T47D (cell line): Measurements from ENCODE around the gene CAPN15.

ENCODE experiments used
- DNase-seq, 2 experiments: peaks; one replicate each; pipeline versions ENCODE4 v3.0.0 to v3.0.0-alpha.2; 2011 to 2012; ENCODE audit warnings: low read depth in 1 of 2, low spot score in 1 of 2
- JUND ChIP-seq: IDR thresholded peaks from 2 replicates; pipeline ENCODE4 v1.6.1; 2012; ENCODE audit warnings: low read depth
- in situ Hi-C: cut with HindIII; loops from 2 replicates; pipeline ENCODE4 v1.10.0; 2016; ENCODE audit warnings: low sequenced_read_pairs, low pct_unique_long_range_greater_than_20kb

Gene CAPN15

GRCh38 chr16:523097-523741 is 4.3 kb upstream of the CAPN15 start:
- no peak for DNase-seq
- TF ChIP-seq JUND = no peak
- in situ Hi-C loops = no loop called here

- in situ Hi-C loops = no loop called here
- no peak for DNase-seq
Measured at GRCh38 chr16:524274-525040, 3.1 kb upstream of the CAPN15 start.

GRCh38 chr16:525123-525519 is 2.4 kb upstream of the CAPN15 start:
- TF ChIP-seq JUND = no peak
- in situ Hi-C loops = no loop called here
- no peak for DNase-seq

More at GRCh38 chr16:524274-525040, 3.1 kb upstream of the CAPN15 start:
- TF ChIP-seq JUND = no peak

DNA sequence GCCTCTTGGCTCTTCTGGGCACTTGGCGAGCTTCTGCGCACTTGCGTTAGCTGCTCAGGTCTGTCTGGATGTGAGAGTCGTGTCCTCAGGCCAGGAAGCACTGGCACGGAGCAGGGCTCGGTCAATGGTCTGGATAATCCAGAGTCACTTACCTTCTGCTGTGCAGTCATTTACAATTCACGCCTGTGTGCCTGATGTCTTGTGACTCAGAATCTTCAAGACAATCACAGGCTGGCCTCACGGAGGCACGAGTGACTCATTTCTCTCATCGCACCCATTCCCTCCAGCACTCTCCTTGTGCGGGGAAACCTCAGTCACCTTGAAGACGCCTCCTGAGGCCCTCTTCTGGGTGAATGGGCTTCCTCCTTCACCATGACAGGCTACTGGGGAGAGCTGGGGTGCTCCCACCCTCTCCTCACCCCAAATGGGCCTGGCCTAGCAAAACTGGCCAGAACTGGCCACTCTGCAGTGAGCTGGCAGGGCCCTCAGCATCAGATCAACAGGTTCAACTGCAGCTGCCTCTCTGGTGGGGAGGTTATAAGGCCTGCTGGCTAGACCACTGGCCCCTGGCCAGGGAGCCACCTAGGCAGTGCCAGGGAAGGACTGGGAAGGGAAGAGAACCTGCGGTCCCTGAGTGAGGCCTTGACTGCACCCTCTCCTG is 1.9 kb upstream of the CAPN15 start:
- in situ Hi-C loops = no loop called here
- no peak for TF ChIP-seq JUND
- no peak for DNase-seq

DNA sequence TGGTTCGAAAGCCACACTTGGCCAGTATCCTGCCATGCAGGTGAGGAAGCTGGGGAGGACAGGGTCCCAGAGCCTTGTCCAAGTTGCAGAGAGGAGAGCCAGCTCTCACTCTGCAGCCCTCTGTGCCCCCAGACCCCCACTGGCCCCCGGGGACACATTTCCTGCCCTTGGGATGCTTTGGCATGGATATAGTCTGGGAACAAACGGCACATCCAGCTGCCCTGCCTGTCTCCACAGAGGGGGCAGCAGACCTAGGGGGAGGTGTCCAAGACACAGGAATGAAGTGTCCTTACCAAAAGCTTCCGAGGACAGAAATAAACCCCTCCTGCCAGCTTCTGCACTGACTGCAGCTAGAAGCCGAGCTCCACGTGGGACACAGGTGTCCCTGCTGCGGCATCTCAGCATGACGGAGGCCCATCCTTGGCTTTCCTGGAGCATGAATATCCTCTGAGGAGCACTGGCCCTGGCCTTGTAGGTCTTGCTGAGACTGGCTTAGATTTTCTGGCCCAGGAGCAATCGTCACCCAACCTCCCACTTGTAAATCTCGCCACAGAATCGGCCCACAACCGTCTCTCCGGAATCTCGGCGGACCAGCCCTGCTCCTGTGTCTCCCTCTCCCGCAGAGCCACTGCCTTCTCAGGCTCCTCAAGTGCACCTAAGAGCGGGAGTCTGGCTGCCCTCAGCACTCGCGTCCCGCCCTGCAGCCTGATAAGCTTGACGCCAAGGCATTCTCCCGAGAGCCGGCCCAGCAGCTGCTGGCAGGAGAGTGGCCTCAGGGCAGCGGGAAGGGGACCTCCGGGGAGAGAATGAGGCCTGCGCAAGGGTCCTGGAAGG is 1.1 kb upstream of the CAPN15 start:
- DNase-seq = peak in 1 of 2 experiments; percentile 52
- in situ Hi-C loops = no loop called here
- TF ChIP-seq JUND = no peak

DNA sequence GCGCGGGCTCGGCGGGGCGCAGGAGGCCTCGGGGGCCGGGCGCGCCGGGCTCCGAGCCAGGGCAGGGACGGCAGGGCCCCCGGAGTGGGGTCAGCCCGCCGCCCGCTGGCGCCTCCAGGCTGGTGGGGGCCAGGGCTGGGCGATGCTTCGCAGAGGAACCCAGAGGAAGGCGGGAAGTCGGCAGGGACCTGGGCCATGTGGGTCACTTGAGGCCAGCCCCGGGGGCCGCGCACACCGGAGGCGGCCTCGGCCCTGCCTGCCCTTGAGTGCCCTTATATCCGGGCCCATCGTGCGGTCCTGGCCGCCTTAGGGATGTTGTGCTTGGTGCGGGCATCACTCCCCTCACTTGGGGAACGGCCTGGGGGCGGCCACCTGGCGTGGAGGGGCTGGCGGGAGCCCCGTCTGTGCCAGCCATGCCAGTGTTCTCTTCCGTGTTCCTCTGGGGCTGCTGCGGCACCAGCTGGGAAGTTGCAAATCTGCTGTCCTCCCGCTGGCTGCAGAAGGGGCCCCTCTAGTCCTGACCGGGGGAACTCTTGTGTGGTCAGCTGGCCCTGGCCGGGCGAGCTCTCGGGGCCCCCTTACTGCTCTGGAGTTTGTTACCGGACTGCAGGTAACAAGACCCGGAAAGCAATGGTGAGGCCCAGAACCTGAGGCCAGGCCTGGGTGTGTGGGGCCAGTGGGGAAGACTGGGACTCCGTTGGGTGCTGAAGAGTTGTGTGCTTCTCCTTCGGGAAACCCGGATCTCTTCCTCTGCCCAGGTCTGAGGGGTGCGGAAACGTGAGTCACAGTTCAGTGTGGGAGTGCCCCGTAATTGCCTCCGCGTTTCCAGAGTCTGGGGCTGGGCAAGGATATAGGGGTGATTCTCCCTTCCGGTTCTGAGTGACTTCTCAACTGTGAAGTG is 849 bp downstream of the CAPN15 start:
- in situ Hi-C loops = no loop called here
- no peak for DNase-seq
- TF ChIP-seq JUND = no peak

- in situ Hi-C loops = no loop called here
- TF ChIP-seq JUND = no peak
- DNase-seq = no peak
Measured at GRCh38 chr16:529012-529575, 1.6 kb downstream of the CAPN15 start.

DNA sequence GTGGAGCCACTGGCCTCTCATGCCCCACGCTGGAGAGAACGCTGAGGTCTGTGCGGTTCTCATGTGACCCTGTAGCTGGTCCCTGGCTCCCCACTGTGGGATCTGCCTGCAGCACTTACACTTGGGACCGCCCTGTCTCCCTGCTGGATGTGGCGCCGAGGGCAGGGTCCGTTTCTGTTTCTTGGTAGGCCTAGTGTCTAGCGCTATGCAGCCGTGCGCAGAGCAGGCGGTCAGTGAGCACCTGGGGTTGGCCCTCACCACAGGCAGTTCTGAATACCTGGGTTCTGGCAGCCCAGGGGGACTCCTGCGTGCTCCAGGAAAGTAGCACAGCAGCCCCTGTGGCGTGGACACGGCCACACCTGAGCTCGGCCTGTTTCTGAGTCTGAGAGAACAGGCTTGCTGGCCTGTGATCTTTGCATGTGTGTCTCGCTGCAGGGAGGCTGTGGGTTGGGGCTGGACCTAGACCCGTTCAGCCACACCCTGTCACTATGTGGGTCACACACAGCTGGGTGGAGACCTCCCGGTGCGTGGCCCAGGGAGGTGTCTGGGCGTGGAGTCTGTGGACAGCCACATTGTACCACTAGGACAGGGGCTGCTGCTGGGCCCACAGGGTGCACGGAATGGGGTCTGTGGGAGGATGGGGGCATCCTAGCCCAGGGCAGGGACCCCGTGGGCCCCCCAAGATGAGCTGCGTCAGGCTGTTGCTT is 2.8 kb downstream of the CAPN15 start:
- DNase-seq = no peak
- TF ChIP-seq JUND = no peak
- in situ Hi-C loops = no loop called here

DNA sequence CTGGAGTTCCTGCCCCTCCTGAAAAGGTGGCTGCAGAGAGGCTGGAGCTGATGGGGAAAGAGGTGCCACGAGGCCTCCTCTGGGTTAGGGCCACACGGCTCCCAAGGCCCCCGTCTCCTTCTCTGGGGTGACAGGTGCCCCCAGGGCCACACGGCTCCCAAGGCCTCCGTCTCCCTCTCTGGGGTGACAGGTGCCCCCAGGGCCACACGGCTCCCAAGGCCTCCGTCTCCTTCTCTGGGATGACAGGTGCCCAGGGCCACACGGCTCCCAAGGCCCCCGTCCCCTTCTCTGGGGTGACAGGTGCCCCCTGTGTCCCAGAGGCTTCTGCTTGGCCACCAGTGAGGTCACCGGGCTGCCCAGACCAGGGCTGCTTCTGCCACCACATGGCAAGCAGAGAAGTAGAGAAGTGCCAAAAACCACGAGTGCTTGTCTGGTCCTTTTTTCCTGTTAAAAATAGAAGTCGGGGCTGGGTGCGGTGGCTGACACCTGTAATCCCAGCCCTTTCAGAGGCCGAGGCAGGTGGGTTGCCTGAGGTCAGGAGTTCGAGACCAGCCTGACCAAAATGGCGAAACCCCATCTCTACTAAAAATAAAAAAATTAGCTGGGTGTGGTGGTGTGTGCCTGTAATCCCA is 4.1 kb downstream of the CAPN15 start:
- TF ChIP-seq JUND = no peak
- DNase-seq = no peak
- in situ Hi-C loops = no loop called here

DNA sequence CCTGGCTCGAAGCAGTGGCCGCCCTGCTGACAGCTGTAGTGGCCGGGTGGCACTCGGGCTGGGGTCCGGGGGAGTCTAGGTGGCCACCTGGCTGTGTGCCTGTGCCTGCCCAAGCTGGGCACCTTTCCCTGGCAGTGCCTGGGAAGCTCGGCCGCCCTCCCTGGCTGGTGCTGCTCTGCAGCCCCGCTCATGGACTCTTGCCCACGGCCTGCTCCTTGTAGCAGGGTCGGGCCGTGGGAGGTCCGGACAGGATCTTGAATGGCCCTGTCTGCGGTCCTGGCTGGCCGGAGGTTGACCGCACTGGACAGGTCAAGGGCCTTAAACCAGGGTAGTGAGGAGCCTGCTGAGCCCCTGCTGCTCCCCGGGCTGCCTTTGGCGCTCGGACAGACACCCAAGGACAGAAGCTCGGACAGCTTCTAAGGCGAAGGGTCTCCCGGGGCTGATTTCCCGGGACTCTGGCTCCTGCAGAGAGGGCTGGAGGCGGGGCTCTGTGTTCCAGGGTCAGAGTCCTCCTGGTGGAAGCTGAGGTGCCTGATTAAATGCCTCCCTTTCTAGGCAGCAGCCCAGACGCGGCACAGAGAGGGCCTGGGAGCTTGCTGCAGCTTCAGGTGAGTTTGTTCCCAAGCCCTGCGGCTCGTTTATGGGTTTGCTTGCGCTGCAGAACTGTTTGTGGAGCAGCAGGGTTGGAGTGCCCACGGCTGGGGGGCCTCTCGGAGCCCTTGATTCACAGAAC is 6.0 kb downstream of the CAPN15 start:
- in situ Hi-C loops = no loop called here

More for the DNA sequence above, 6.0 kb downstream of the CAPN15 start:
- DNase-seq = no peak
- TF ChIP-seq JUND = no peak
